WTC11 (cell line): ENCODE data around the gene SLC13A4. TPM values are rescaled to one million over a fixed set of nuclear protein-coding genes. Genes with fewer than 3 reads are reported as not detected.
A peak's percentile ranks its signal among the peaks of the same experiment; 100 is the strongest.

Experiments
- ATAC-seq: fragments of 200-7000 bp; cut with Tn5 transposase; 2 replicates; pipeline ENCODE4 v1.10.0; 2021; ENCODE audit warnings: mild to moderate bottlenecking, moderate library complexity
- CTCF ChIA-PET: fragments of 300-600 bp; sonication (Branson Sonifier 250); formaldehyde crosslinking; loops from one replicate; lab custom pipeline; 2021; ENCODE audit warnings: antibody characterized with exemption; lab: Charles Lee
- POLR2A ChIA-PET: fragments of 350-600 bp; sonication (Branson Sonifier 250); formaldehyde crosslinking; loops from one replicate; lab custom pipeline; 2021; ENCODE audit warnings: antibody characterized with exemption; lab: Charles Lee
- DNase-seq: peaks from one replicate; pipeline ENCODE4 v3.0.0; 2021; ENCODE audit warnings: low spot score
- H3K27ac Mint-ChIP-seq: 2 replicates; pipeline ENCODE4 v1.8.0; 2021; ENCODE audit warnings: mixed read lengths
- H3K27me3 Mint-ChIP-seq: 2 replicates; pipeline ENCODE4 v1.8.0; 2021; ENCODE audit warnings: low read depth, mild to moderate bottlenecking, moderate library complexity, mixed read lengths
- H3K36me3 Mint-ChIP-seq: 2 replicates; pipeline ENCODE4 v1.8.0; 2021; ENCODE audit warnings: mixed read lengths
- H3K4me1 Mint-ChIP-seq: 2 replicates; pipeline ENCODE4 v1.8.0; 2022; ENCODE audit warnings: mixed read lengths
- H3K4me3 Mint-ChIP-seq: 2 replicates; pipeline ENCODE4 v1.8.0; 2021; ENCODE audit warnings: mild to moderate bottlenecking, moderate library complexity, mixed read lengths
- H3K9me3 Mint-ChIP-seq: 2 replicates; pipeline ENCODE4 v1.8.0; 2021; ENCODE audit warnings: mixed read lengths
- AFF4 ChIP-seq: sonication (generic); formaldehyde crosslinking; IDR thresholded peaks from 2 replicates; pipeline ENCODE4 v1.8.1; 2023; ENCODE audit warnings: mild to moderate bottlenecking, missing genetic modification reagents, borderline replicate concordance
- CREM ChIP-seq: sonication (generic); formaldehyde crosslinking; IDR thresholded peaks from 2 replicates; pipeline ENCODE4 v1.8.1; 2022; ENCODE audit warnings: mild to moderate bottlenecking, missing genetic modification reagents, moderate library complexity
- ERG ChIP-seq: fragments of 250-450 bp; sonication (Bioruptor Pico); IDR thresholded peaks from 2 replicates; pipeline ENCODE4 v1.8.0; 2021; ENCODE audit warnings: mild to moderate bottlenecking
- GTF2I ChIP-seq: fragments of 250-450 bp; sonication (Bioruptor Pico); conservative IDR thresholded peaks from 2 replicates; pipeline ENCODE4 v1.4.0; 2021; ENCODE audit warnings: mild to moderate bottlenecking
- IRF2 ChIP-seq: sonication (generic); formaldehyde crosslinking; IDR thresholded peaks from 2 replicates; pipeline ENCODE4 v1.8.0; 2022; ENCODE audit warnings: low read depth, missing genetic modification reagents, borderline replicate concordance
- NR3C1 ChIP-seq: sonication (generic); formaldehyde crosslinking; conservative IDR thresholded peaks from 2 replicates; pipeline ENCODE4 v1.8.1; 2023; ENCODE audit warnings: low read depth, mild to moderate bottlenecking, missing genetic modification reagents
- STAT6 ChIP-seq: sonication (generic); formaldehyde crosslinking; conservative IDR thresholded peaks from 2 replicates; pipeline ENCODE4 v1.8.1; 2023; ENCODE audit warnings: mild to moderate bottlenecking, low read depth, missing genetic modification reagents, moderate library complexity
- TCF7 ChIP-seq: sonication (generic); formaldehyde crosslinking; IDR thresholded peaks from 2 replicates; pipeline ENCODE4 v1.8.0; 2022; ENCODE audit warnings: mild to moderate bottlenecking, low read depth, missing genetic modification reagents, moderate library complexity
- TEAD1 ChIP-seq: sonication (generic); formaldehyde crosslinking; IDR thresholded peaks from 2 replicates; pipeline ENCODE4 v1.8.0; 2022; ENCODE audit warnings: mild to moderate bottlenecking, missing genetic modification reagents
- ZBTB43 ChIP-seq: sonication (generic); formaldehyde crosslinking; IDR thresholded peaks from 2 replicates; pipeline ENCODE4 v1.8.1; 2023; ENCODE audit warnings: mild to moderate bottlenecking, missing genetic modification reagents
- ZNF138 ChIP-seq: sonication (generic); formaldehyde crosslinking; conservative IDR thresholded peaks from 2 replicates; pipeline ENCODE4 v1.8.1; 2022; ENCODE audit warnings: mild to moderate bottlenecking, moderate library complexity, missing genetic modification reagents
- ZNF219 ChIP-seq: sonication (generic); formaldehyde crosslinking; IDR thresholded peaks from 2 replicates; pipeline ENCODE4 v1.8.0; 2023; ENCODE audit warnings: missing genetic modification reagents, mild to moderate bottlenecking, borderline replicate concordance
- ZNF423 ChIP-seq: fragments of 250-450 bp; sonication (Bioruptor Pico); IDR thresholded peaks from 2 replicates; pipeline ENCODE4 v2.1.2; 2022; ENCODE audit warnings: mild to moderate bottlenecking, moderate library complexity
- ZSCAN18 ChIP-seq: fragments of 250-450 bp; sonication (Bioruptor Pico); IDR thresholded peaks from 2 replicates; pipeline ENCODE4 v2.1.2; 2022; ENCODE audit warnings: mild to moderate bottlenecking, moderate library complexity
- total RNA-seq: library from RNA; stranded (reverse); gene quantifications from 3 replicates; pipeline ENCODE4 v1.2.3, GENCODE V29; 2021

The SLC13A4 gene
- total RNA-seq, 1 experiment from 2014 or later = 1.6 TPM

GRCh38 chr7:135653340-135654080 is 74.5 kb downstream of the SLC13A4 start (continued):
- TF ChIP-seq CREM (CRISPR knock-in tag) = no peak
- no peak for TF ChIP-seq IRF2
- TF ChIP-seq TCF7 = no peak
- no peak for TF ChIP-seq ZNF138
- no peak for TF ChIP-seq AFF4 (CRISPR knock-in tag)
- no peak for TF ChIP-seq ZBTB43
- TF ChIP-seq ERG (CRISPR knock-in tag) = no peak
- no peak for TF ChIP-seq NR3C1 (CRISPR knock-in tag)
- TF ChIP-seq ZNF423 = no peak
- no peak for TF ChIP-seq GTF2I (CRISPR knock-in tag)
- no peak for TF ChIP-seq TEAD1 (CRISPR knock-in tag)
- TF ChIP-seq STAT6 (CRISPR knock-in tag) = no peak
- TF ChIP-seq, all 79 proteins: peak for 0

GRCh38 chr7:135650831-135651573 is 77.0 kb downstream of the SLC13A4 start:
- TF ChIP-seq ZNF219 (CRISPR knock-in tag) (no peak), ZSCAN18 (CRISPR knock-in tag) (no peak)
- TF ChIP-seq, all 79 proteins: peak for 0
- Mint-ChIP-seq H3K4me3 (no peak overlapping the region), H3K9me3 (no peaks in the 10 kb centered on the region), H3K4me1 (peaks cover 8% of the 10 kb centered on the region), H3K27ac (peak overlapping the region; percentile 71), H3K27me3 (no peaks in the 10 kb centered on the region), H3K36me3 (peaks cover 35% of the 10 kb centered on the region)
- ATAC-seq (no peak), DNase-seq (no peak)
- POLR2A ChIA-PET = no interaction called here
- CTCF ChIA-PET = interaction anchor here (0.6 to 1.1 kb wide), 2 partner anchors 16 to 128 kb away, joined by 3 to 5 read pairs; no protein-coding TSS in a partner anchor
